B cell (primary cell): Measurements from ENCODE around the gene CALR.

Experiments
- CTCF ChIP-seq: fragments of 200-600 bp; IDR thresholded peaks from one replicate; pipeline ENCODE4 v1.8.0; 2022; ENCODE audit warnings: antibody characterized with exemption, mild to moderate bottlenecking
- EZH2 ChIP-seq: IDR thresholded peaks from 2 replicates; pipeline ENCODE4 v1.6.1; 2012; ENCODE audit warnings: borderline replicate concordance, low read depth, mild to moderate bottlenecking, moderate library complexity, low read length; ENCODE audit not compliant: insufficient read depth, poor library complexity, severe bottlenecking

GRCh38 chr19:12973236-12973635 is 34.8 kb downstream of the CALR start:
- no peak for TF ChIP-seq CTCF
- TF ChIP-seq EZH2: no peak
